ENCODE results near the gene SPINK4.
A peak's percentile ranks its signal among the peaks of the same experiment; 100 is the strongest.

SPINK4 gene

GRCh38 chr9:33221568-33221884 lies 18.4 kb upstream of the SPINK4 start:
- H3K27me3 ChIP-seq (ENCODE audit: control insufficient read depth, insufficient read depth, low read length): no peaks in the 10 kb centered on the region
- H3K9ac ChIP-seq: no peak overlapping the region
- no peaks in the 10 kb centered on the region for H3K9me3 ChIP-seq (ENCODE audit: control insufficient read depth, low read length)
- no peak overlapping the region for H3K27ac ChIP-seq
- no peaks in the 10 kb centered on the region for H3K36me3 ChIP-seq (ENCODE audit: control insufficient read depth, insufficient read depth, low read length)
- H2AFZ ChIP-seq: no peak overlapping the region
- no peaks in the 10 kb centered on the region for H3K79me2 ChIP-seq
- no peak overlapping the region for H3K4me2 ChIP-seq (ENCODE audit: low read length)
- no peak for TF ChIP-seq CTCF (IDR thresholded peaks at IDR 0.05)
- no peaks in the 10 kb centered on the region for H3K4me1 ChIP-seq
- H3K4me3 ChIP-seq (ENCODE audit: low read depth, low read length): no peak overlapping the region

- no peak overlapping the region for H3K9ac ChIP-seq
- TF ChIP-seq CTCF (IDR thresholded peaks at IDR 0.05): no peak
- H3K4me3 ChIP-seq (ENCODE audit: low read depth, low read length): no peak overlapping the region
- no peaks in the 10 kb centered on the region for H3K27me3 ChIP-seq (ENCODE audit: control insufficient read depth, insufficient read depth, low read length)
- H2AFZ ChIP-seq: no peak overlapping the region
- no peaks in the 10 kb centered on the region for H3K9me3 ChIP-seq (ENCODE audit: control insufficient read depth, low read length)
- H3K4me2 ChIP-seq (ENCODE audit: low read length): no peak overlapping the region
- H3K36me3 ChIP-seq (ENCODE audit: control insufficient read depth, insufficient read depth, low read length): no peaks in the 10 kb centered on the region
- no peak overlapping the region for H3K27ac ChIP-seq
- H3K79me2 ChIP-seq: no peaks in the 10 kb centered on the region
- no peaks in the 10 kb centered on the region for H3K4me1 ChIP-seq
These were observed 17.9 kb upstream of the SPINK4 start for GRCh38 chr9:33222031-33222430.

GRCh38 chr9:33223696-33224095 lies 16.3 kb upstream of the SPINK4 start:
- Histone ChIP-seq H3K79me2 (no peaks in the 10 kb centered on the region), H3K27ac (no peak overlapping the region), H3K4me3 (ENCODE audit: low read depth, low read length) (no peak overlapping the region), H3K36me3 (ENCODE audit: control insufficient read depth, insufficient read depth, low read length) (no peaks in the 10 kb centered on the region), H3K4me2 (ENCODE audit: low read length) (no peak overlapping the region), H3K9me3 (ENCODE audit: control insufficient read depth, low read length) (no peaks in the 10 kb centered on the region), H2AFZ (no peak overlapping the region), H3K4me1 (no peaks in the 10 kb centered on the region), H3K9ac (no peak overlapping the region), H3K27me3 (ENCODE audit: control insufficient read depth, insufficient read depth, low read length) (no peaks in the 10 kb centered on the region)
- peak; percentile 19 for TF ChIP-seq CTCF (IDR thresholded peaks at IDR 0.05)

GRCh38 chr9:33225319-33226147 lies 14.4 kb upstream of the SPINK4 start:
- Histone ChIP-seq H3K4me3 (ENCODE audit: low read depth, low read length) (no peak overlapping the region), H3K4me2 (ENCODE audit: low read length) (no peak overlapping the region), H3K36me3 (ENCODE audit: control insufficient read depth, insufficient read depth, low read length) (no peaks in the 10 kb centered on the region), H3K9ac (no peak overlapping the region), H3K27ac (no peak overlapping the region), H2AFZ (no peak overlapping the region), H3K27me3 (ENCODE audit: control insufficient read depth, insufficient read depth, low read length) (no peaks in the 10 kb centered on the region), H3K9me3 (ENCODE audit: control insufficient read depth, low read length) (no peaks in the 10 kb centered on the region), H3K79me2 (no peaks in the 10 kb centered on the region), H3K4me1 (no peaks in the 10 kb centered on the region)
- peak; percentile 60 for TF ChIP-seq CTCF (IDR thresholded peaks at IDR 0.05)

GRCh38 chr9:33227008-33227398 lies 13.0 kb upstream of the SPINK4 start:
- Histone ChIP-seq H3K79me2 (no peaks in the 10 kb centered on the region), H3K4me2 (ENCODE audit: low read length) (no peak overlapping the region), H3K36me3 (ENCODE audit: control insufficient read depth, insufficient read depth, low read length) (no peaks in the 10 kb centered on the region), H3K9me3 (ENCODE audit: control insufficient read depth, low read length) (no peaks in the 10 kb centered on the region), H3K27me3 (ENCODE audit: control insufficient read depth, insufficient read depth, low read length) (no peaks in the 10 kb centered on the region), H3K4me3 (ENCODE audit: low read depth, low read length) (no peak overlapping the region), H2AFZ (no peak overlapping the region), H3K9ac (no peak overlapping the region), H3K4me1 (no peaks in the 10 kb centered on the region), H3K27ac (no peak overlapping the region)
- TF ChIP-seq CTCF (IDR thresholded peaks at IDR 0.05): no peak

All from parathyroid adenoma (tissue), 2 donors.